OCI-LY7 (cell line): Measurements from ENCODE around the gene NEK4.

ENCODE experiments used
- EZH2phosphoT487 ChIP-seq: fragments of 200-600 bp; sonication (generic); IDR thresholded peaks from 2 replicates; pipeline ENCODE4 v1.6.1; 2018; ENCODE audit warnings: low read depth, borderline replicate concordance, mild to moderate bottlenecking, mixed run types, antibody characterized with exemption, low read length, moderate library complexity, mixed read lengths
- TF ChIP-seq, protein P1 (sequence below): fragments of 200-600 bp; sonication (generic); conservative IDR thresholded peaks from 2 replicates; pipeline ENCODE4 v1.5.1; 2014; ENCODE audit warnings: mild to moderate bottlenecking, antibody characterized with exemption, low read length, moderate library complexity, mixed read lengths

DNA sequence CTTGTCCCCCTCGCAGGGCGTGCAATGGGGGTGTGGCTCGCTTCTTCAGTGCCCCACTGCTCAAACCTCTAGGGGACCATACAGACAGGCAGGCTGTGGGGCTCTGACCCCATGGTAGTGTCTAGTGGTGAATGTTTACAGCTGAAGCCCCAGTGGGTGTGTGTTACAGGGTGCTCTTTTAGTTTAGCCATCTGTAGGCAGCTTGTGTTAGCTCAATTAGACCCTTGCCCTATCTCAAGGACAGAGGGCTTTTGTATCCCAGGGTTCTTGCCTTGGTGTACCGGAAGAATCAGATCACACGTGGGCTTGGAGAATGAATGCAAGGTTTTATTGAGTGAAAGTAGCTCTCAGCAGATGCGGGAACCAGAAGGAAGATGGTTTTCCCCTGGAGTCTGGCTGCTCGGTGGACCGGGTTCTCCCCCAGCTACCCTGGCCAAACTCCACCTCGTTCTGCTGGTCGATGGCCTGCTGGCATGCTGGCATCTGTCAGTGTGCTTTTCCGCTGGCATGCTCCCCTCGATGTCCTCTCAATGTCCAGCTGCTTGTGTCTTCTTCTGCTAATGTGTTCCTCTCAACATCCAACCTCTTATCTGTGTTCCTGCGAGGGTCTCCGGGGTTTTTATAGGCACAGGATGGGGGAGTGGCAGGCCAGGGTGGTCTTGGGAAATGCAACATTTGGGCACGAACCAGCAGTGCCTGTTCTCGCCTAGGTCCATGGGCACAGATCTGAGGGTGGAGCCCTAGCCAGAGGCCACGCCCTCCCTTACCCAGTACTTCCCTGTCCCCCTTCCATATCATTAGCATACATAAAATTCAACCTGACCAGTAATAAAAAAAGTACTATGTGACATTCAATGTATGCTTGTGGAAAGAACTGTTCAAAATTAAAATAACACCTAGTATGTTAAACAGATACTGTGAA lies 58.2 kb downstream of the NEK4 start:
- TF ChIP-seq, protein P1, sequence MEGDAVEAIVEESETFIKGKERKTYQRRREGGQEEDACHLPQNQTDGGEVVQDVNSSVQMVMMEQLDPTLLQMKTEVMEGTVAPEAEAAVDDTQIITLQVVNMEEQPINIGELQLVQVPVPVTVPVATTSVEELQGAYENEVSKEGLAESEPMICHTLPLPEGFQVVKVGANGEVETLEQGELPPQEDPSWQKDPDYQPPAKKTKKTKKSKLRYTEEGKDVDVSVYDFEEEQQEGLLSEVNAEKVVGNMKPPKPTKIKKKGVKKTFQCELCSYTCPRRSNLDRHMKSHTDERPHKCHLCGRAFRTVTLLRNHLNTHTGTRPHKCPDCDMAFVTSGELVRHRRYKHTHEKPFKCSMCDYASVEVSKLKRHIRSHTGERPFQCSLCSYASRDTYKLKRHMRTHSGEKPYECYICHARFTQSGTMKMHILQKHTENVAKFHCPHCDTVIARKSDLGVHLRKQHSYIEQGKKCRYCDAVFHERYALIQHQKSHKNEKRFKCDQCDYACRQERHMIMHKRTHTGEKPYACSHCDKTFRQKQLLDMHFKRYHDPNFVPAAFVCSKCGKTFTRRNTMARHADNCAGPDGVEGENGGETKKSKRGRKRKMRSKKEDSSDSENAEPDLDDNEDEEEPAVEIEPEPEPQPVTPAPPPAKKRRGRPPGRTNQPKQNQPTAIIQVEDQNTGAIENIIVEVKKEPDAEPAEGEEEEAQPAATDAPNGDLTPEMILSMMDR, result no peak
- no peak for TF ChIP-seq EZH2phosphoT487
